ENCODE data around the gene NR1H3.
A peak's percentile ranks its signal among the peaks of the same experiment; 100 is the strongest.

Gene NR1H3

GRCh38 chr11:47296045-47296444 is 38.2 kb downstream of the NR1H3 start:
- TF ChIP-seq CTCF (IDR thresholded peaks at IDR 0.05; ENCODE audit: insufficient read depth, low read length) (no peak), GABPA (IDR thresholded peaks at IDR 0.05; ENCODE audit: low read depth) (no peak), REST (IDR thresholded peaks at IDR 0.05; ENCODE audit: insufficient replicate concordance, low read depth) (no peak), SPI1 (IDR thresholded peaks at IDR 0.05; ENCODE audit: borderline replicate concordance, low read depth) (no peak), POLR2AphosphoS5 (IDR thresholded peaks at IDR 0.05; ENCODE audit: low read depth) (no peak)
- Histone ChIP-seq H3K4me3 (replicated peaks; ENCODE audit: insufficient read depth, low read length) (no peak overlapping the region), H3K27me3 (ENCODE audit: insufficient read depth, poor library complexity, severe bottlenecking) (no peaks in the 10 kb centered on the region), H3K27ac (replicated peaks) (no peak overlapping the region)
- DNase-seq (ENCODE audit: low read depth in 1 of 2, low spot score in 1 of 2) = no peak

- no peak for TF ChIP-seq REST (IDR thresholded peaks at IDR 0.05; ENCODE audit: insufficient replicate concordance, low read depth)
- TF ChIP-seq POLR2AphosphoS5 (IDR thresholded peaks at IDR 0.05; ENCODE audit: low read depth) = no peak
- no peak for TF ChIP-seq GABPA (IDR thresholded peaks at IDR 0.05; ENCODE audit: low read depth)
- no peak for TF ChIP-seq CTCF (IDR thresholded peaks at IDR 0.05; ENCODE audit: insufficient read depth, low read length)
- TF ChIP-seq SPI1 (IDR thresholded peaks at IDR 0.05; ENCODE audit: borderline replicate concordance, low read depth) = no peak
- no peaks in the 10 kb centered on the region for H3K27me3 ChIP-seq (ENCODE audit: insufficient read depth, poor library complexity, severe bottlenecking)
- H3K4me3 ChIP-seq (replicated peaks; ENCODE audit: insufficient read depth, low read length) = no peak overlapping the region
- H3K27ac ChIP-seq (replicated peaks) = no peak overlapping the region
- no peak for DNase-seq (ENCODE audit: low read depth in 1 of 2, low spot score in 1 of 2)
Measured at GRCh38 chr11:47299078-47299477, 41.3 kb downstream of the NR1H3 start.

GRCh38 chr11:47302853-47303252 is 45.1 kb downstream of the NR1H3 start:
- TF ChIP-seq GABPA (IDR thresholded peaks at IDR 0.05; ENCODE audit: low read depth) = no peak
- TF ChIP-seq SPI1 (IDR thresholded peaks at IDR 0.05; ENCODE audit: borderline replicate concordance, low read depth) = peak; percentile 67
- no peak for DNase-seq (ENCODE audit: low read depth in 1 of 2, low spot score in 1 of 2)
- H3K27ac ChIP-seq (replicated peaks) = no peak overlapping the region
- H3K4me3 ChIP-seq (replicated peaks; ENCODE audit: insufficient read depth, low read length) = no peak overlapping the region
- no peaks in the 10 kb centered on the region for H3K27me3 ChIP-seq (ENCODE audit: insufficient read depth, poor library complexity, severe bottlenecking)

GRCh38 chr11:47305734-47306483 is 48.1 kb downstream of the NR1H3 start:
- TF ChIP-seq SPI1 (IDR thresholded peaks at IDR 0.05; ENCODE audit: borderline replicate concordance, low read depth) = no peak
- no peak for TF ChIP-seq GABPA (IDR thresholded peaks at IDR 0.05; ENCODE audit: low read depth)
- TF ChIP-seq POLR2AphosphoS5 (IDR thresholded peaks at IDR 0.05; ENCODE audit: low read depth) = no peak
- no peak for TF ChIP-seq CTCF (IDR thresholded peaks at IDR 0.05; ENCODE audit: insufficient read depth, low read length)
- TF ChIP-seq REST (IDR thresholded peaks at IDR 0.05; ENCODE audit: insufficient replicate concordance, low read depth) = no peak
- Histone ChIP-seq H3K4me3 (replicated peaks; ENCODE audit: insufficient read depth, low read length) (no peak overlapping the region), H3K27ac (replicated peaks) (no peak overlapping the region), H3K27me3 (ENCODE audit: insufficient read depth, poor library complexity, severe bottlenecking) (no peaks in the 10 kb centered on the region)
- no peak for DNase-seq (ENCODE audit: low read depth in 1 of 2, low spot score in 1 of 2)

Data from HL-60 (cell line).